GM18858 (cell line): ENCODE data around the gene CHRDL1.
"Not testable (repeated sequence)": the region's sequence is repeated elsewhere in the genome, so short reads cannot be mapped to it uniquely, and the experiment has no call there.

Source experiments
- ATAC-seq: cut with Tn5 transposase; IDR thresholded peaks from one replicate; pipeline ENCODE4 v1.9.1; 2021; ENCODE audit not compliant: unreplicated experiment

Gene CHRDL1

GRCh38 chrX:110795645-110796406, at the start of gene CHRDL1:
Gene CHRDL1, minus strand, starts transcription at chrX:110795817. Its CDS starts 3,636 bp downstream, at chrX:110792181.
- ATAC-seq = no peak

GRCh38 chrX:110836982-110837381, 41.4 kb upstream of the CHRDL1 start:
- ATAC-seq = no peak

- no peak for ATAC-seq
Observed at GRCh38 chrX:110836451-110836850, 40.8 kb upstream of the CHRDL1 start.

- ATAC-seq = no peak
Observed at GRCh38 chrX:110836001-110836400, 40.4 kb upstream of the CHRDL1 start.

GRCh38 chrX:110825972-110826371, 30.4 kb upstream of the CHRDL1 start:
- no peak for ATAC-seq

- not testable (repeated sequence) for ATAC-seq
Observed at GRCh38 chrX:110816543-110816942, 20.9 kb upstream of the CHRDL1 start.

GRCh38 chrX:110806145-110806544, 10.5 kb upstream of the CHRDL1 start:
- no peak for ATAC-seq

- ATAC-seq = no peak
Observed at GRCh38 chrX:110805303-110805702, 9.7 kb upstream of the CHRDL1 start.

GRCh38 chrX:110804446-110804845, 8.8 kb upstream of the CHRDL1 start:
- ATAC-seq = no peak

- no peak for ATAC-seq
Observed at GRCh38 chrX:110803506-110803905, 7.9 kb upstream of the CHRDL1 start.

GRCh38 chrX:110796407-110796697, 735 bp upstream of the CHRDL1 start:
- ATAC-seq = no peak

GRCh38 chrX:110794601-110795000, 1.0 kb downstream of the CHRDL1 start:
- ATAC-seq = no peak

GRCh38 chrX:110791071-110791470, 4.5 kb downstream of the CHRDL1 start:
- no peak for ATAC-seq

GRCh38 chrX:110786486-110786885, 9.1 kb downstream of the CHRDL1 start:
- no peak for ATAC-seq

- ATAC-seq = no peak
Observed at GRCh38 chrX:110759785-110760184, 35.8 kb downstream of the CHRDL1 start.

- ATAC-seq = no peak
Observed at GRCh38 chrX:110758781-110759422, 36.7 kb downstream of the CHRDL1 start.

- no peak for ATAC-seq
Observed at GRCh38 chrX:110755611-110756010, 40.0 kb downstream of the CHRDL1 start.

- no peak for ATAC-seq
Observed at GRCh38 chrX:110755061-110755460, 40.6 kb downstream of the CHRDL1 start.

GRCh38 chrX:110750526-110751189, 45.0 kb downstream of the CHRDL1 start:
- no peak for ATAC-seq

- ATAC-seq = no peak
Observed at GRCh38 chrX:110748256-110748806, 47.3 kb downstream of the CHRDL1 start.

GRCh38 chrX:110746014-110746413, 49.6 kb downstream of the CHRDL1 start:
- no peak for ATAC-seq

GRCh38 chrX:110745288-110745687, 50.3 kb downstream of the CHRDL1 start:
- ATAC-seq = no peak
